Breast epithelium (tissue), 4 donors: ENCODE data around the gene TAS2R8. TPM values are rescaled to one million over a fixed set of nuclear protein-coding genes. Genes with fewer than 3 reads are reported as not detected.

Experiments used
- DNase-seq, 2 donors: peaks; one replicate each; pipeline ENCODE4 v3.0.0-alpha.2; 2019; ENCODE audit warnings: low spot score in 2 of 2
- H3K27ac ChIP-seq, 2 donors: fragments of 200-600 bp; sonication (generic) in 1 of 2; one replicate each; pipeline ENCODE4 v1.5.1; 2016 to 2019; ENCODE audit warnings: mild to moderate bottlenecking in 1 of 2
- H3K27me3 ChIP-seq, 2 donors: fragments of 200-600 bp; sonication (generic) in 1 of 2; one replicate each; pipeline versions ENCODE4 v1.5.1 to v1.6.0; 2017 to 2019; ENCODE audit warnings: control low read depth in 1 of 2, mild to moderate bottlenecking in 1 of 2
- H3K36me3 ChIP-seq: fragments of 200-600 bp; one replicate; pipeline ENCODE4 v1.5.1; 2019
- H3K4me1 ChIP-seq, 2 donors: fragments of 200-600 bp; sonication (generic); one replicate each; pipeline ENCODE4 v1.5.1; 2016 to 2019; ENCODE audit warnings: control low read depth in 1 of 2
- H3K4me3 ChIP-seq, 3 donors: fragments of 200-600 bp; sonication (generic); 1 replicate in 2 of 3; 2 replicates in 1 of 3; pipeline ENCODE4 v1.5.1; 2016 to 2019; ENCODE audit warnings: mild to moderate bottlenecking in 3 of 3, moderate library complexity in 2 of 3
- H3K9me3 ChIP-seq, 2 donors: fragments of 200-600 bp; sonication (generic) in 1 of 2; one replicate each; pipeline ENCODE4 v1.5.1; 2016 to 2019; ENCODE audit warnings: control low read depth in 1 of 2
- CTCF ChIP-seq, 3 donors: fragments of 450-650 bp; IDR thresholded peaks; one replicate each; pipeline ENCODE4 v1.5.1; 2016 to 2017; ENCODE audit warnings: antibody characterized with exemption in 3 of 3, mild to moderate bottlenecking in 3 of 3, moderate library complexity in 3 of 3
- POLR2A ChIP-seq: fragments of 450-650 bp; IDR thresholded peaks from one replicate; pipeline ENCODE4 v1.6.1; 2016; ENCODE audit warnings: antibody characterized with exemption, mild to moderate bottlenecking, moderate library complexity
- POLR2AphosphoS5 ChIP-seq, 3 donors: sonication (generic); formaldehyde crosslinking; IDR thresholded peaks; one replicate each; pipeline ENCODE4 v1.6.1; 2017; ENCODE audit warnings: antibody characterized with exemption in 3 of 3
- intact Hi-C: fragments of 100-400 bp; cut with DNase I; formaldehyde crosslinking; loops from one replicate; pipeline ENCODE4 v1.15.1; 2023; ENCODE audit warnings: low total_unique reads
- total RNA-seq, 3 donors: library from RNA; depleted of rRNA; stranded (reverse); fragments of >200 nt; gene quantifications; one replicate each; pipeline ENCODE4 v1.1.0, GENCODE V29; 2016

TAS2R8 gene
- total RNA-seq, 3 donors from 2014 or later = 0.48 TPM; not detected in 2

- no peak overlapping the region for H3K27ac ChIP-seq
- H3K36me3 ChIP-seq = no peaks in the 10 kb centered on the region
- peaks cover 0 to 11% of the 10 kb centered on the region in 2 donors for H3K9me3 ChIP-seq
- no peak for DNase-seq
- no peaks in the 10 kb centered on the region for H3K4me1 ChIP-seq
- no peaks in the 10 kb centered on the region for H3K27me3 ChIP-seq
- TF ChIP-seq POLR2AphosphoS5 (IDR thresholded peaks at IDR 0.05) (no peak), POLR2A (no peak), CTCF (IDR thresholded peaks at IDR 0.05) (no peak)
- intact Hi-C loops = no loop called here
- H3K4me3 ChIP-seq = no peak overlapping the region
Observed at GRCh38 chr12:10756194-10756593, 50.9 kb downstream of the TAS2R8 start.

Other genes starting within 250 kb of the TAS2R8 start
- gene MAGOHB, start 193.7 kb downstream of the TAS2R8 start, total RNA-seq = 10 to 100 TPM; 10.9 to 34.1 (median 17.4) TPM
- 1 to 10 TPM in 2 of 3 donors, under 1 TPM in 1; 0.32 to 4.9 (median 3.5) TPM for gene STYK1, start 133.2 kb downstream of the TAS2R8 start, total RNA-seq
- gene YBX3, start 84.0 kb downstream of the TAS2R8 start, total RNA-seq = 100 to 1,000 TPM; 262 to 381 (median 290) TPM
- gene TAS2R7, start 4.7 kb downstream of the TAS2R8 start, total RNA-seq = not detected
- not detected for gene TAS2R9, start 2.9 kb upstream of the TAS2R8 start, total RNA-seq
- gene TAS2R10, start 19.1 kb upstream of the TAS2R8 start, total RNA-seq = 1 to 10 TPM; 1.3 to 1.6 (median 1.3) TPM
- gene PRR4, start 42.2 kb upstream of the TAS2R8 start, total RNA-seq = 10 to 100 TPM in 1 of 3 donors, 1 to 10 TPM in 2; 2.4 to 18.0 (median 10.0) TPM
- 10 to 100 TPM; 30.9 to 72.6 (median 39.0) TPM for gene PRH1, start 77.0 kb upstream of the TAS2R8 start, total RNA-seq
- gene TAS2R13, start 102.3 kb upstream of the TAS2R8 start, total RNA-seq = 1 to 10 TPM; 3.5 to 6.9 (median 5.9) TPM
- not detected for gene PRH2, start 122.0 kb upstream of the TAS2R8 start, total RNA-seq
- 1 to 10 TPM; 3.7 to 8.8 (median 7.9) TPM for gene TAS2R14, start 132.0 kb upstream of the TAS2R8 start, total RNA-seq
- gene TAS2R50, start 179.6 kb upstream of the TAS2R8 start, total RNA-seq = 1 to 10 TPM; 4.0 to 6.2 (median 4.2) TPM
- 1 to 10 TPM; 4.6 to 7.9 (median 5.6) TPM for gene TAS2R20, start 191.0 kb upstream of the TAS2R8 start, total RNA-seq
- 10 to 100 TPM in 2 of 3 donors, 1 to 10 TPM in 1; 4.2 to 10.5 (median 10.1) TPM for gene TAS2R19, start 215.3 kb upstream of the TAS2R8 start, total RNA-seq
- 1 to 10 TPM; 6.1 to 8.2 (median 6.9) TPM for gene TAS2R31, start 224.1 kb upstream of the TAS2R8 start, total RNA-seq